Eye (tissue), 1 donor: Measurements from ENCODE around the gene KRTAP10-3.

Experiments
- DNase-seq: peaks from one replicate; pipeline ENCODE4 v3.0.0-alpha.2; 2015

The KRTAP10-3 gene

DNA sequence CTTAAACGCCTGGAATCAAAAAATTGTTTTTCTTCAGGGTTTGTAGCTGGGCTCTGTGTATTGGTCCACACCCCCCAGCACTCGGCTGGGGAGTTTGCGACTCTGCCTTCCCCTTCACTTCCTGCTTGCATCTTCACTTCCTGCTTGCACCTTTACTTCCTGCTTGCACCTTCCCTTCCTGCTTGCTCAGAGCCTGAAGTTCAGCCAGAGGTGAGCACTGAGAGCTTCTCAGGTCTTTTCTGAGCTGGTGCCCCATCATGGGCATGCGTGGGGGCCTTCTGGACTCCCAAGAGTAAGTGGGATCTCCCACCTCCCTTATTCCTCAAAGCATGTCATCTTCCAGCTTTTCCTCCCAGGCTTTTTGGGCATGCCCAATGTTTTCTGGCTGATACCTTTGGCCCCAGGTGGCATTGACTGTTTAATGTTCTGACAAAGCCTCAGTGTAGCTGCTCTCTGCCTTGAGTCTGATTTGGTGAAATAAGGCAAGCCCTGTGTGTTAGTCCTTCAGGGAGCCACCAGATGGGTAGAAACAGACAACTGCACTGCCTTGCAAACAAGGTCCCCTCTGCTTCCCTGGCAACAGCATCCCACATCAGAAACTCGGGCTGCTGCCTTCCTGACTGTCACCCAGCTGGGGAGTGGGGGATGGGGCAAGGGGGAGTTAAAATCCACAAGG is 10.8 kb downstream of the KRTAP10-3 start:
- DNase-seq: peak; percentile 11

DNA sequence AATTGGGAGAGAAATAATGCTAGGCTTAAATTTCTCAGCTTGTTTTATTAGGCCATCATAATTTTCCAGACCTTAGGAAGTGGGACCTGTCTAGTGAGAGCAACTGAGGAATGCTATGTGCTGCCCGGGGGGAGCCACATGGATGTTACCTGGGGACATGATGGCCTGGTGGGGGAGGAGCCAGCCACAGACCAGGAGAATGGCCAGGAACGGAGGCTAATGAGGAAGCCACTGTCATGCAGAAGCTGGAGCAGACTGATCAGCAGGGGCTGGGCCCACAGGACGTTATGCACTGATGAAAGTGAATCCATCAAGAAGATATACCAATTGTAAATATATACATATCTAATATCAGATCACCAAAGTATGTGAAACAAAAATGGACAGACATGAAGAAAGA is 14.0 kb downstream of the KRTAP10-3 start:
- DNase-seq: no peak

DNA sequence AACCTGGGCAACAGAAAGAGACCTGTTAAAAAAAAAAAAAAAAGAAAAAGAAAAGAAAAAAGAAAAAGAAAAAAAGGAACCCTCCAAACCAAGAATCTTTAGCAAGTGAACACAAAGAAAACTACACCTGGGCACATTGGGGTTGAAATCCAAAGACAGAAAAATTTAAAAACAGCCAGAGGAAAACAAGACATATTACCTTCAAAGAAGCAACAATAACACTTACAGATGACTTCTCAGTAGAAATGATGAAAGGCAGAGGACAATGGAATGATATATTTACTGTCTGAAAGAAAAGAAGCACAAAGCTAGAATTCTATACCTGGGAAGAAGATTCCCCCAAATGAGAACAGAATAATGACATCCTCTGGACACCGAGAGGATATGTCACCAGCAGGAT is 15.9 kb downstream of the KRTAP10-3 start:
- DNase-seq: no peak

DNA sequence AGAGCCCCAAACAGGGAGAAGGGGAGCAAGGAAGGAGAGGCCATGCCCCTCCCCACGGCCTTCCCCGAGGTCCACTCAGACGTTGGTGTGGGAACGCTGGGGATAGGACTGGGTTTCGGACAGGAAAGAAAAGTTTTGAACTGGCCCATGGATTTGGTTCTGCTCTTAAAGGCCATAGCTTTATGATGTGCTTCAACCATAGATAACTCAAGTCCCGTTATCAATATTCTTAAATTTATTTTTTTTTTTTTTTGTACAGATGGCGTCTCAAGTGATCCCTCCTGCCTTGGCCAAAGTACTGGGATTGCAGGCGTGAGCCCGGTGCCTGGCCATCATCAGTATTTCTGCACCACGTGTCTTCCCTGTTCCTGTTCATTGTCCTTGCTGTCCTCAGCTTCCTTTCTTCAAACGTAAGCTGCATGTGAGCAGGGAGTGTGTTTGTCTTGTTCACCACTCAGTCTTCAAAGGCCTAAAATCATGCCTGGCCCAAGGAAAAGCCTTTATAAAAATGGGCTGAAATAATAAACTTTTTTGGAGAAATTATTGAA is 17.8 kb downstream of the KRTAP10-3 start:
- no peak for DNase-seq

DNA sequence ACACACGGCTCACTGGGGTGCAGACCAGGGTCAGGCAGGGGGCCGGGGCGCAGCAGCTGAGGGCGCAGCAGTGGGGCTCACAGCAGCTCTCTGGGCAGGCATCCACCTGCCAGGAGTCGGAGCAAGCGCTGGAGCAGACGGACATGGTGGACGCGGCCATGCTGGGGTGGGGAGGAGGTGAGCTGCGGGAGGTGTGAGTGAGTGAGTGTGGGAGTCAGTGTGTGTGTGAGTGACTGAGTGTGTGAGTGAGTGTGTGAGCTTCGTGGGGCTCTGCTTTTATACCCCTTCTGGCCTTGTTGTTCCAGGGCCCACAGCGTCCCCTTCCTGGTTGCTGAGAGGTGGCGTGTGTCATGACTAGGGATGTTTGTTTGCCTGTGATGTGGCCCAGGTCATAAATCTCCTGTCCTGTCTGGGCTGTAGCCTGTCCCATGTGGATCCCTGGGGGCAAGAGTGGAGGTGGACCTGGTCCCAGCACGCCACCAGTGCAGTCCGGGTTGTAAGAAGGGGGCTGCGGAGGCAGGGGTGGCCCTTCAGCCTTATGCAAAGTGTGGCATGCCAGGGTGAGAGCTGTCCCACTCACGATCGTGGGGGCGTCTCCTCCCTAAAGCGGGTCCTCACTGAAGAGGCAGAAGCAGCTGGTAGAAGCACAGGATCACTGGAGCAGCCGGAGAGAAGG is 18.5 kb downstream of the KRTAP10-3 start, which contains the start of gene KRTAP10-1:
TSS of gene KRTAP10-1 (minus strand) at position 205 of the 676 bp plus-strand sequence. CDS start at position 160, 45 bp downstream.
- no peak for DNase-seq

DNA sequence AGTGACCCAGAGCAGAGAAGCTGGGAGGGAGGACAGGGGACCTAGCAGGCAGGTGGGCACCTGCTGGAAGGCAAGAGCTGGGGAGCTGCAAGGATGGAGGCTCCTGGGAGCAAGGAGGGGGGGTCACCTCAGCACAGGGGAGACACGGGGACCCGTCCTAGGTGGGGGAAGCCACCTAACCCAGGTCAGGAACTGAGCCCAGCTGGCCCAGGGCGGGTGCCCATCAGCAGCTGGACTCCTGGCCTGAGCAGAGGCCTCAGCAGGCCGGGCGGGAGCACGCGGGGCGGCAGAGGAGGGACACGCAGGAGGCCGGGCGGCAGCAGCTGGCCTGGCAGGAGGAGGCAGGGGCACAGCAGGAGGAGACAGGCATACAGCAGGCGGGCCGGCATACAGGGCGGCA is 19.5 kb downstream of the KRTAP10-3 start:
- DNase-seq: no peak

DNA sequence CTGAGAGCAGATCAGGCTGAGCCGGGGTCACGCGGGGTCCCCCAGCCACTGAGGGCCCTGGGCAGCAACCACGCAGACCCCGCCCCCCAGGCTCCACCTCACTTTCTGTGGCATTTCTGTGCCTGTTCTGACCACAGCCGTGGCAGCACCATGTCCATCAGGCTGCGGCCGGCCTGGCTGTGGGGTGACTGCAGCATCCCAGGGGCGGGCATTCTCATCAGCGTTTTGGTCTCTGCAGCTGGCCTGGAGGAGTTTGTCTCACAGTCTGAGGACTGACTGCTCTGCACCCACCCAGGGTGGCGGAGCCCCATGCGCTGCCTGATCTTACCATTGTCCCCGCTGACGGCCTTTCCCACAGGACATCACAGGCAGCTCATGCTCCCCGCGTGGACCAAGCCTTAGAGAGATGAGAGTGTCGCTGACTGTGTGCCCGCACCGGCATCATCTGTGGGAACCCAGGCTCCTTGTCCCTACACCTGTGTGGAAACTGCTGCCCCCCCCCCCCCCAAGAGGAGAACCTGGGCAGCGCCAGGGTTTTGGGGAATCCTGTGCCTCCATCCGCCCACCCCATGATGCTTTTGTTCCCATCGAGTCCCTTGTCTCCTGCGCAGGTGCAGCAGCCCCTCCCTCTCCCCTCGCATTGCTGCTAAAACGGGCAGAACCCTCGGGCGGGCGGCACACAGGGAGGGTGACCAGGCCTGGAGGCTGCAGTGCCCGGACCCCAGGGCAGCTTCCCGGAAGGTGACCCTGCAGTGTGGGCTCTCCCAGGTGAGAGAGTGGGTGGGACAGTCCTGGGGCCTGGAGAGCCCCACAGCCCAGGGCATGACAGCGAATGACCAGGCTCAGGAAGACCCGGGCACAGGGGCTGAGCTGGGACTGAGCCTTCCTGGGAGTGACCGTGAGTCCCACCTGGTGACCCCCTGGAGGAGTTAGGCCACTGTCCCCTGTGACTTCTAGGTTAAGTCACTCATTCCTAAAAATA is 20.4 kb downstream of the KRTAP10-3 start:
- DNase-seq: no peak

DNA sequence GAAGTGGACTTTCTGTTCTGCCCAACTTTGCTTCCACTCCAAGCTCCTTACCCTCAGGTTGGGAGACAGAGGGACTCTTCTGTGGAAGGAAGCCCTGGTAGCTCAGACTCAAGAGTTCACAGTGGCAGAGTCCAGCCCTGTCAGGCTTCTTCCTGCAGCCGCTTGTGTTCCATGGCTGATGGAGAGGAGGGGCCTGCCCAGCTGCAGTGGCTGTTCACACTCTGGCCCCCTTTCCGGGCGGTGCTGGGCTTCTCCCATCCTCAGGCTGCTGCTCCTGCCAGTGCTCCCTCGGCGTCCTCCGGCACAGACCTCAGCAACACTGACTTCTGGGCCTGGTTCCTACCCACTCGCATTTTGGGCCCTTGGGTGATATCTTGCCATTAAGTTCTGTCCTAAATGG is 22.6 kb downstream of the KRTAP10-3 start:
- no peak for DNase-seq

DNA sequence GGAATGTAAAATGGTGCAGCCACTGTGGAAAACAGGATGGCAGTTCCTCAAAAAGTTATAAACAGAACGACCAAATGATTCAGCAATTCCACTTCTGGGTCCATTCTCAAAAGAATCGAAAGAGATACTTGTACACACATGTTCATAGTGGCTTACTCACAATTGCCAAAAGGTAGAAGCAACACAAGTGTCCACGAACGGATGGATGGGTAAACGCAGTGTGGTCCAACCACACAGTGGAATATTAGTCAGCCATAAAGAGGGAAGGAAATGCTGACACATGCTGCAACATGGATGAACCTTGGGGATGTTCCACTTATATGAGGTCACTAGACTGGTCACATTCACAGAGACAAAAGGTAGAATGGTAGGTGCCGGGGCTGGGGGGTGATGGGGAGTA is 23.9 kb downstream of the KRTAP10-3 start:
- no peak for DNase-seq

DNA sequence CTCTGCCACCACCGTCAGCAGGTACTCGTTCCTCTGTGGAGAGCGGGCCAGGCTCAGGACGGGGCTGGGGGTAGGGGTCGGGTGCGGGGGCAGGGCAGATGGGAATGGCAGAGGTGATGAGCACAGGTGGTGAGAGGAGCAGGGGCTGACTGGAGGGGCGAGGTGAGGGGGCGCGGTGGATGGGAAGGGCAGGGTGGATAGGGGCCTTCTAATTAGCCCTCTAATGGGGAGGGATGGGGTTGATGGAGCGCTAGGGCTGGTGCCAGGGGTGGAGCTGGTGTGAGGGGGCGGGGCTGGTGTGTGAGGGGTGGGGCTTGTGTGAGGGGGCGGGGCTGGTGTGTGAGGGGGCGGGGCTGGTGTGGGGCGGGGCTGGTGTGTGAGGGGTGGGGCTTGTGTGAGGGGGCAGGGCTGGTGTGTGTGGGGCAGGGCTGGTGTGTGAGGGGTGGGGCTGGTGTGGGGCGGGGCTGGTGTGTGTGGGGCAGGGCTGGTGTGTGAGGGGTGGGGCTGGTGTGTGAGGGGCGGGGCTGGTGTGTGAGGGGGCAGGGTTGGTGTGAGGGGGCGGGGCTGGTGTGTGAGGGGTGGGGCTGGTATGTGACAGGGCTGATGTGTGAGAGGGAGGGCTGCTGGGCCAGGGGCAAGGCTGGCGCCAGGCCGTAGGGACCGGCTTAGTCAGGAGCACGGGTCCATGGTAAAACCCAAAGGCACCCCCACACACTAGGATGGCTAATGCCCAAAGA is 24.5 kb downstream of the KRTAP10-3 start:
- no peak for DNase-seq

DNA sequence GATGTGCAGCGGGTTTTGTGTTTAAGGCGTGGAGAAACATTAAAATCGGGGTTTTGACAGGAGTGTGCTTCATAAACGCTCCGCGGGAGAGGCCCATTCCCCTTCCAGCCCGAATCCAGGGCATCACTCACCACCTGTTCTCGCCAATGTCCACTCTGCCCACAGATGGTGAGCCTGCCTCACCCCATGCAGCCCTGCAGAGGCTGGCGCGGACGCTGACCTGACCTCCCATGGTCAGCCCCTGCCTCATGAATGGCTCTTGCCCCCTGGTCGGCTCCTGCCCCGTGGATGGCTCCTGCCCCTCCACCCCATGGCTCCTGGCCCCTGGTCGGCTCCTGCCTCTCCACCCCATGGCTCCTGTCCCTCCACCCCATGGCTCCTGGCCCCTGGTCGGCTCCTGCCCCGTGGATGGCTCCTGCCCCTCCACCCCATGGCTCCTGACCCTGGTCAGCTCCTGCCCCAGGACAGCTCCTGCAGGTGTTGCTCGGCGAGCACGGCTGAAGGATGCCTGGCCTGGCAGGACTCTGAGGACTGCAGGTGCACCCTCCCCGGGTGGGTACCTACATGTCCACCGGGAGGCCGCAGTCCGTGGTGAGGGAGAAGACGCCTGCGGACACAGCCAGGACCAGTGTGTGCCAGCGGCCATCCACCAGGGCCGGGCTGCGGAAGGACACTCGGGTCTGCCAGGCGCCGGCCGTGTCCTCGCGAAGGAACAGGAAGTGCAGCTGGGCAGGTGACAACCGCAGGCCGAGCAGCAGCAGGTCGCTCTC is 25.3 kb downstream of the KRTAP10-3 start:
- no peak for DNase-seq

DNA sequence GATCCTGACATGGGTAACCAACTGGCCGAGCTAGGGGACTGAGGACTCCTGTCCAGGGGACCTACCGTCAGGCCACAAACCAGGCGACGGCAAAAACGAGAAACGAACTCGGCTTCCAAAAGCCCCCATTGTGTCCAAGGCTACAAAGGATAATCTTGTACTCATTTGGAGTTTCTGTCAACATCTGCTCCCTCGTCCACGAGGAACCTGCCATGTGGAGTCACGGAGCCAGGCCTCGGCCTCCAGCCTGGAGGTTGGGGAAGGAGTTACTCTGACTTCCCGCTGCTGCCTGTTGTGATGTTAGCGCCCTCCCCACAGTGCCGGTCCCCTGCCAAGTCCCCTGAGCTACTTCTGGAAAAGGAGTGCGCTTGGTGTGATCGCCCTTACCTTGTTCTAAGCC is 25.9 kb downstream of the KRTAP10-3 start:
- DNase-seq: no peak

DNA sequence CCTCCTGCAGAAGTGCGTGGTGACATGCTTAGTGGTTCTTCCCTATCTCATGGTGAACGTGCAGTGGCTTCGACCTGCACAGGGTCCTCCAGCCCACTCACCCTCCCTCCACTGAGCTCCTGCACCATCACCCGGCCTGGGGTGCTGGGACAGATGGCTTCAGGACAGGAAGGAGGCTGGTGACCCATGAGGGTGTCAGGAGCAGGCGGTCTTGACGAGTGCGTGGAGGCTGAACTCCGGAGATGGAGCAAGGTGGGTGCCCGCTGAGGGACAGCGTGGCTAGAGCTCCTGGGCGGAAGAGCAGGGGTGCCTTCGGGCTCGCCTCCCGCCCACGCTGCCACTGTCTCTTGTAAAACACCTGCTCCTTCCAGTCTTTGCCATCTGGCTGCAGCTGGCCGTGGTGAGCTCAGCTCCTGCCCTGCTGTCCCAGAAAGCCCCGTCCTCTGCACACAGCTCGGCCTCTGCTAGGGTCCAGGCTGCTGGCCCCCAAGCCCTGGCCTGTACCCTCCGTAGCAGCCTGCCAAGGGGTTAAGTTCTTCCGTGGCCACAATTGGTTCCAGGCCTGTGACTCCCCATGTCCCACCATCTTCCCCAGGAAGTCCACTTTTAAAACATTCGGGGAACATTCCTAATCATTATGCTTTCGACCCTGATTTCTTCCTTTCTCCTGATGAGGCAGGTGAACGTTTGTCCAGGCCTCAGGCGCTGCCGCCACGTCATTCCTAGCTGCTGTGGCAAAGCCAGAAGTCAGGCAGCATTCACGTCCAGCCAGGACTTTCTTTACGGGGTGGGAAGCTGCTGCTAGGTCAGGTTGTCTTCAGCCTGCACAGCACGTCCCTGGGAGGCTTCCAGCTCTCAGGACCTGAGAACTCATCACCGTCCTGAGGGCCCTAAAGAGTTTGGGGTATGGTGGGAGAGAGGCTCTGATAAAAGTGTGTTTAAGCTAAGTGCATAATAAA is 26.7 kb downstream of the KRTAP10-3 start:
- peak; percentile 12 for DNase-seq

DNA sequence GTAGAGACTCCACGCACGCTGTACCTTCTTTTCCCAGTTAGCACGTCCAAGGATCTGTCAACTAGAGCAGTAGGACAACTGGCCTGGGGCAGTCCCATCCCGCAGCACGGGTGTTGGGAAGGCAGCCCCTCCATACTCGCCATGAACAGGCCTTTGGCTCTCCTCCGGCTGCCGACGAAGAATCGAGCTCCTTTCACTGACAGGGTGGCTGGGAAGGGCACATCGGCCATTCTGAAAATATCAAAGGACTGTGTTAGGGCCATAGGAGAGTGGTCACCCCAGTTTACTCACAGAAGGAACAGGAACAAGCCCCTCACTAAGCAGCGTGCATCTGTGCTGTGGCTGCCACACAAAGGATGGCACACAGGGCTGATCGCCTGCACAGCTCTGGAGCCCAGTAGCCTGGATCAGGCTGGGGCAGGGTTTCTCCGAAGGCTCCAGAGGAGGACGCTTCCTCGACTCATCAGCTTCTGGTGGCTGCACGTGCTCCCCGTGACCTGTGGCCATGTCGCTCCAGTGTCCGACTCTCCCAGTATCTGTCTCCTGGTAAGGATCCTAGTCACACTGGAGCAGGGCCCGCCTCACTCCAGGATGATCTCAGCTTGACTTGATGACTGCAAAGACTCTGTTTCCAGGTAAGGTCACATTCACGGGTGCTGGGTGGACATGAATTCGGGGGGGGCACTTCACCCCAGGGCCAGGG is 27.5 kb downstream of the KRTAP10-3 start:
- DNase-seq: no peak

DNA sequence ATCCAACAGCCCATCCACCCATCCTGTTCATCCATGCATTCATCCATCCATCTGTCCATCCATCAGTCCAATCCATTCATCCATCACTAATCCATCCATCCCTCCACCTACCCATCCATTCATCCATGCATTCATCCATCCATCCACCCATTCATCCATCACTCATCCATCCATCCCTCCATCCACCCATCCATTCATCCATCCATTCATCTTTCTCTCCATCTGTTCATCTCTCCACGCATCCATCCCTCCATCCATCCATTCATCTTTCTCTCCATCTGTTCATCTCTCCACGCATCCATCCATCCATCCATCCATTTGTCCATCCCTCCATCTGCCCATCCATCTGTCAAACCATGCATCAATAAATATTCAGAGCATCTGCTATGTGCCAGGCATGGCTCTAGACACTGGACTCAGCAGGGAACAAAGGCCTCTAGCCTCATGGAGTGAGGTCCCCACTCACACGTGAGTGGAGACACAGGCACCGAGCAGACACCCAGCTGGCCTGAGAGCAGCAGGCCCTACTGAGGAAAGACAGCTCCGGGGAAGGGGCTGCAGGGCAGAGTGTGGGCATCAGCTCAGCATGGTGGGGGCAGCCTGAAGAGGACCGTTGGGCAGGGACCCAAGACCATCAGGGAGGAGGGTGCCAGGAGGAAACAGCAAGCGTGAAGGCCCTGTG is 28.2 kb downstream of the KRTAP10-3 start:
- peak; percentile 14 for DNase-seq

DNA sequence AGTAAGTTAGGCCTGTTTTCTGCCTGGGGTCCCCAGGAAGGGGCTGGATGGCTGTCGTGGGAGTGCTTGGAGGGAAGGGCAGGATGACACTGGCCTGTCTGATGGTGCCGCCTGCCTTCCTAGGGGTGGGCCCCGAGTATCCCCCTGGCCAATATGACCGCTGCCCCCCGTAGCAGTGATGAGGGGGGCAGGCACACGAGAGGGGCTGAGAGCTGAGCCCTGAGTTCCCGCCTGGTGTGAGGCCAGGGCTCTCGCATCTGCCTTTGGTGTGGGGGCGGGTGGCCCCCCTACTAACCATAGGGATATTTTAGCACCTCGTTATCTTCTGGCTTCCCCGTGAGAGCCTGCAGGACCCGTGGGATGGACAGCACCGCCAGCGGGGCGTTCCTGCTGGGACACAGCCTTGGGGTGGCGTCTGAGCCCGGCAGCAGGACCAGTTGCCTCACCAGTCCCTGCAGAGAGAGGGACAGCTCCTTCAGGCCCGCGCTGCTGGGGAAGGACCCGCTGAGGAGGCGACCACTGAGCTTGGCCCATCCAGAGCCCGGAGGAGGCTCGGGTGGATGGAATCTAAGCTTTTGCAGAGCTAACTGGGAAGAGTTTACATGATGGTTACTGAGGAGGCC is 29.0 kb downstream of the KRTAP10-3 start:
- no peak for DNase-seq

DNA sequence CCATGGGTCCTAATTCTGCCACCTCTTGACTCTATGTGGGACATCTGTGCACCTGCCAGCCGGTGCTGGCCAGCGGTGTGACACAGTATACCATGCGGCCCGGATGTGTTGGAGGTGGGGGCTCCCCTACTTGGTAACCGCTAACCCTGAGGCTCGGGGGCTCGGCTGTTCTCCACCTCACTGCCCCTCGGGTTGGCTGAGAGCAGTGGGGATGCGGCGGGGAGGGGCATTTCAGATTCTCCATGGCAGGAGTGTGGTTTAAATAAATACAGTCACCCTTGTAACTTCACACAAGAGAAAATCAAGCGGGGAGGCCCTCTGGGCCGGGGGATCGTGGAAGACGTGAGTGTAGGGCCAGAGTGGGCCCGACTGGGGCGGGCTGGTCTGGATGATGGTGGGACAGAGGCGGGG is 29.6 kb downstream of the KRTAP10-3 start:
- no peak for DNase-seq

DNA sequence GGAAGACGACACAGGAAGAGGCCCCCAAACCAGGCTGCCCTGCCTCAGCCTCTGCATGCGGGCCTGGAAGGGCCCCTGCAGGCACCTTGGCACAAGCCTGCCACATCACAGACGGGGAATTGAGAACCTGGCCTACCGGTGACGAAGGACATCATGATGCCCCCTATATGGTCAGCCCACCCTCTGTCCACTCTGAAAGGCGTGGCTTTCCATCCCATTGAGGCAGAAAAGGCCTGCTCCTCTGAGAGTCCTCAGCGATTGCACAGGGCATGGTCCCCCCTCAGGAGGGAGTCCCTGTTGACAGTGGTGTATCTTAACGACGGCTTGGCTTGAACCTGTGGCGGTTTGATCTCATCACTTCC is 30.0 kb downstream of the KRTAP10-3 start:
- DNase-seq: no peak
